ENCODE measurements around the gene ADSS1.

The ADSS1 gene

GRCh38 chr14:104751539-104752422 lies 27.8 kb downstream of the ADSS1 start:
- peak; percentile 19 for DNase-seq

- DNase-seq: no peak
Measured at GRCh38 chr14:104752423-104752734, 28.4 kb downstream of the ADSS1 start.

GRCh38 chr14:104752735-104753527 lies 28.9 kb downstream of the ADSS1 start, which contains the start of gene SIVA1:
Gene SIVA1 (plus strand): TSS chr14:104753147. CDS start chr14:104753202, 55 bp downstream.
- DNase-seq: peak; percentile 99

GRCh38 chr14:104753528-104754212 lies 29.6 kb downstream of the ADSS1 start:
- no peak for DNase-seq

GRCh38 chr14:104754213-104754851 lies 30.3 kb downstream of the ADSS1 start:
- no peak for DNase-seq

- no peak for DNase-seq
Measured at GRCh38 chr14:104755621-104756020, 31.6 kb downstream of the ADSS1 start.

GRCh38 chr14:104756477-104757237 lies 32.6 kb downstream of the ADSS1 start:
- DNase-seq: no peak

GRCh38 chr14:104757238-104757585 lies 33.2 kb downstream of the ADSS1 start:
- no peak for DNase-seq

- DNase-seq: no peak
Measured at GRCh38 chr14:104757681-104758392, 33.8 kb downstream of the ADSS1 start.

- DNase-seq: no peak
Measured at GRCh38 chr14:104758981-104759969, 35.2 kb downstream of the ADSS1 start.

- DNase-seq: no peak
Measured at GRCh38 chr14:104765517-104765916, 41.5 kb downstream of the ADSS1 start.

- DNase-seq: no peak
Measured at GRCh38 chr14:104766256-104766862, 42.3 kb downstream of the ADSS1 start.

GRCh38 chr14:104766863-104767633 lies 43.0 kb downstream of the ADSS1 start:
- DNase-seq: no peak

- no peak for DNase-seq
Measured at GRCh38 chr14:104767634-104767918, 43.5 kb downstream of the ADSS1 start.

- DNase-seq: peak; percentile 93
Measured at GRCh38 chr14:104768437-104769323, 44.7 kb downstream of the ADSS1 start.

- no peak for DNase-seq
Measured at GRCh38 chr14:104769324-104770071, 45.5 kb downstream of the ADSS1 start.

GRCh38 chr14:104770072-104770579 lies 46.1 kb downstream of the ADSS1 start:
- no peak for DNase-seq

Measured in activated CD4-positive, alpha-beta T cell treated with anti-CD3 and anti-CD28 coated beads, Interleukin-2, amount 50 U/mL, for 1 hour (primary cell).